Measurements from ENCODE around the gene SPACDR. TPM values are rescaled to one million over a fixed set of nuclear protein-coding genes. Genes with fewer than 3 reads are reported as not detected.

Gene SPACDR
- total and polyA plus RNA-seq, 5 donors from 2014 or later, result 0.32 to 3.7 (median 0.32) TPM; not detected in 2

DNA sequence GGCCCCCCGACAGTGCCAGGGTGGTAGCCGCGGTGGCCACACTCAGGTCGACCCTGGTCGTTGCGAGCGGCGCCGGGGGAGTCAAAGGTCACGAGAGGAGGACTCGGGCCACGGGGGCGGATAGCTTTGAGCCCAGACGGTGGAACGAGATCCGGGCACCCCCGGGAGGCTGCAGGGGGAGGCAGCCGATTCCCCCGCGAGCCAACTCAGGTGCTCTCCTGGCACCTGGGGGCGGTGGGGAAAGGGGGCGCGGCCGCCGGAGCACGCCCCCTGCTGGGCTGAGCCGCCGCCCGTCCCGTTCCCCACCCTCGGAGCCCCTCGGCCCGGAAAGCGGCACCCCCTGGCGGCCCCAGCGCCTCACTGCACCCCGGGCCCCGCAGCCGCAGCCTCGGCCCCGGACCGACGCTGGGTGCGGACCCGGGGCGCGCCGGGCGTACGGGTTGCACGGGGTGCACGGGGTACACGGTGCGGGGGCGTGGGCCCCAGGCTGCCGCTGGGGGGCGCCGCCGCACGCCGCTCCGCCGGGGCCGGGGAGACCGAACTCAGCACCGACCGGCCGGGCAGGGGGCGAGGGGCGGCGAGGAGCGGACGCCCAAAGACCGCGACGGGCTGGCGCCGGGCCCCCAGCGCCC is 19.1 kb upstream of the SPACDR start:
- peak overlapping the region; percentile 82 to 87 (median 87) for H3K27ac Mint-ChIP-seq
- H3K27me3 Mint-ChIP-seq, result peaks cover 10% of the 10 kb centered on the region
- ATAC-seq (ENCODE audit: low read depth in 2 of 2), result peak; percentile 68 to 70
- H3K9me3 Mint-ChIP-seq, result peaks cover 0 to under 1% (median 0%) of the 10 kb centered on the region in 7 donors
- peak overlapping the region; percentile 78 to 88 (median 85) for H3K4me3 Mint-ChIP-seq
- DNase-seq, result peak; percentile 70 to 81 (median 75)
- Histone ChIP-seq H3K36me3 (ENCODE audit: control insufficient read depth, insufficient read depth, low read length) (no peaks in the 10 kb centered on the region), H3K27ac (ENCODE audit: insufficient read depth, low read length, poor library complexity, severe bottlenecking) (no peak overlapping the region), H3K9me3 (ENCODE audit: control insufficient read depth in 2 of 2, low read length in 2 of 2) (no peaks in the 10 kb centered on the region), H3K4me3 (ENCODE audit: low read depth, low read length) (peak overlapping the region; percentile 17), H3K27me3 (ENCODE audit: control insufficient read depth, insufficient read depth, low read length) (no peaks in the 10 kb centered on the region), H3K4me1 (ENCODE audit: control insufficient read depth, insufficient read depth, low read length, poor library complexity, severe bottlenecking) (peaks cover 24% of the 10 kb centered on the region)
- no peaks in the 10 kb centered on the region for H3K36me3 Mint-ChIP-seq
- peaks cover 0 to 30% (median 13%) of the 10 kb centered on the region in 4 donors for H3K4me1 Mint-ChIP-seq

GRCh38 chr7:100482728-100483089 is 18.6 kb upstream of the SPACDR start:
- no peaks in the 10 kb centered on the region for H3K36me3 ChIP-seq (ENCODE audit: control insufficient read depth, insufficient read depth, low read length)
- H3K27me3 ChIP-seq (ENCODE audit: control insufficient read depth, insufficient read depth, low read length), result no peaks in the 10 kb centered on the region
- DNase-seq (no peak), ATAC-seq (ENCODE audit: low read depth in 2 of 2) (no peak)
- Mint-ChIP-seq H3K27me3 (peaks cover 12% of the 10 kb centered on the region), H3K9me3 (peaks cover 0 to 2% (median 0%) of the 10 kb centered on the region in 7 donors), H3K36me3 (no peaks in the 10 kb centered on the region), H3K4me3 (peak overlapping the region; percentile 78 to 88 (median 85)), H3K4me1 (peaks cover 0 to 30% (median 13%) of the 10 kb centered on the region in 4 donors), H3K27ac (peak overlapping the region; percentile 82 to 87 (median 87))
- H3K27ac ChIP-seq (ENCODE audit: insufficient read depth, low read length, poor library complexity, severe bottlenecking), result no peak overlapping the region
- H3K4me1 ChIP-seq (ENCODE audit: control insufficient read depth, insufficient read depth, low read length, poor library complexity, severe bottlenecking), result peaks cover 28% of the 10 kb centered on the region
- peak overlapping the region; percentile 17 for H3K4me3 ChIP-seq (ENCODE audit: low read depth, low read length)
- H3K9me3 ChIP-seq (ENCODE audit: control insufficient read depth in 2 of 2, low read length in 2 of 2), result no peaks in the 10 kb centered on the region

- H3K36me3 ChIP-seq (ENCODE audit: control insufficient read depth, insufficient read depth, low read length), result no peaks in the 10 kb centered on the region
- H3K27ac ChIP-seq (ENCODE audit: insufficient read depth, low read length, poor library complexity, severe bottlenecking), result no peak overlapping the region
- peaks cover 0 to 2% (median 0%) of the 10 kb centered on the region in 7 donors for H3K9me3 Mint-ChIP-seq
- H3K27me3 Mint-ChIP-seq, result peaks cover 8% of the 10 kb centered on the region
- H3K4me3 ChIP-seq (ENCODE audit: low read depth, low read length), result no peak overlapping the region
- H3K4me1 Mint-ChIP-seq, result peaks cover 0 to 37% (median 15%) of the 10 kb centered on the region in 4 donors
- DNase-seq (no peak), ATAC-seq (ENCODE audit: low read depth in 2 of 2) (no peak)
- peaks cover 4% of the 10 kb centered on the region for H3K36me3 Mint-ChIP-seq
- peak overlapping the region in 1 of 3 donors; percentile 80 for H3K27ac Mint-ChIP-seq
- H3K9me3 ChIP-seq (ENCODE audit: control insufficient read depth in 2 of 2, low read length in 2 of 2), result no peaks in the 10 kb centered on the region
- H3K4me1 ChIP-seq (ENCODE audit: control insufficient read depth, insufficient read depth, low read length, poor library complexity, severe bottlenecking), result peaks cover 40% of the 10 kb centered on the region
- no peaks in the 10 kb centered on the region for H3K27me3 ChIP-seq (ENCODE audit: control insufficient read depth, insufficient read depth, low read length)
- H3K4me3 Mint-ChIP-seq, result peak overlapping the region; percentile 56 to 92 (median 71)
These were observed 17.4 kb upstream of the SPACDR start for GRCh38 chr7:100481466-100481865.

DNA sequence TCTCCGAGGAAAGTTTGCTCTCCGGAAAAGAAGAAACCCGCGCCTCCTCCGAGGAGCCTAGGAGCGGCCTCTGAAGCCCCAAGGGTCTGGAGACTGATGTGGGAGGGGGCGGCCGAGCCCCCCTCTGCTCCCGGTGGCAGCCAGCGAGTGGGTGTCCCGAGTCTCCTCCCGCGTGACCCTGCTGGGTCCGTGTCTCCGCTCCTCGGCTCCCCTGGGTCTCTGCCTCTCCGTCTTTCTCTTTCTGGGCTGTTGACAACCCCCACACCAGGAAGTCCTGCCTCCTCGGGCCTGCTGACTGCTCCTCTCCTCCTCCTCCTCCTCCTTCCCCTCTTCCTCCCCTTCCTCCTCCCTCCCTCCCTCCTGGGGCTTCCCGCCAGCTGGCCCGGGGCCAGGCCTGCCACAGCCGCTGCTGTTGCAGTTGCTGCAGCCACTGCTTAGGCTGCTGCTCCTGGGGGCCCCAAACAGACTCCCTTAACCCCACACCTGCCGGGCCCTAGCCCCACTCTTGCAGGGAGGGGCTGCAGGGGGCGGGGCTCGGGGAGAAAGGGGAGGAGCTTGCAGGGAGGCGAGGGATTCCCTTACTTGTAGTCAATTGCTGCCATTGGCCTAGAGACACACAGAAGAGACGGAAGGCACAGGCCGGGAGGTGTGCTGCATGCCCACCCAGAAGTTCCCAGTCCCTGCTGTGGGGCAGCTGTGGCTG is 15.0 kb upstream of the SPACDR start, which contains the start of gene TSC22D4:
TSS of gene TSC22D4 (minus strand) at position 257 of the 703 bp plus-strand sequence. CDS start 1,176 bp downstream, outside the sequence.
- Mint-ChIP-seq H3K36me3 (peaks cover 8% of the 10 kb centered on the region), H3K9me3 (peaks cover 0 to 2% (median 0%) of the 10 kb centered on the region in 7 donors), H3K27me3 (peaks cover 8% of the 10 kb centered on the region), H3K4me3 (peak within 1 kb of the TSS; percentile 92 to 96 (median 96)), H3K4me1 (peaks cover 0 to 51% (median 26%) of the 10 kb centered on the region in 4 donors), H3K27ac (peak within 1 kb of the TSS; percentile 85 to 86 (median 86))
- no peaks in the 10 kb centered on the region for H3K27me3 ChIP-seq (ENCODE audit: control insufficient read depth, insufficient read depth, low read length)
- peaks cover 61% of the 10 kb centered on the region for H3K4me1 ChIP-seq (ENCODE audit: control insufficient read depth, insufficient read depth, low read length, poor library complexity, severe bottlenecking)
- peak within 1 kb of the TSS; percentile 79 for H3K27ac ChIP-seq (ENCODE audit: insufficient read depth, low read length, poor library complexity, severe bottlenecking)
- ATAC-seq (ENCODE audit: low read depth in 2 of 2) (peak; percentile 77 to 78), DNase-seq (peak; percentile 86 to 93 (median 90))
- H3K9me3 ChIP-seq (ENCODE audit: control insufficient read depth in 2 of 2, low read length in 2 of 2), result no peaks in the 10 kb centered on the region
- peaks cover 9% of the 10 kb centered on the region for H3K36me3 ChIP-seq (ENCODE audit: control insufficient read depth, insufficient read depth, low read length)
- peak within 1 kb of the TSS; percentile 86 for H3K4me3 ChIP-seq (ENCODE audit: low read depth, low read length)

DNA sequence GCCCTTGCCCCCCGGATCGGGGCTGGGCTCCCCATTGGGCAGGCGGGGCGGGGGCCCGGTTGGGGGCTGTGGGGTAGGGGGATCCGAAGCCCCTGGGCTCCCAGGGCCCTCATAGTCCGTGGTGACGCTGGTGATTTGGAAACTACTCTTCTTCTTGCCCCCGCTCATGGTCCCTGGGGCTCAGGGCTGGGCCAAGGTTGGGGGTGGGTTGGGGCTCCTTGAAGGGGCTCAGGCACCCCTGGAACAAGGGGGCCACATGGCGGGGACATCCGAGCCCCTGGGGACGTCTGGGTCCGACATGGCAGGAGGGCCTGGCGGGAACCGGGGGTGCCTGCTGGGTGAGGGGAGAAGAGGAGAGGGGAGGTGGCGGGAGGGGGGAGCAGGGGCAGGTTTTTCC is 13.8 kb upstream of the SPACDR start:
- peak overlapping the region; percentile 92 to 97 (median 96) for H3K4me3 Mint-ChIP-seq
- H3K27me3 Mint-ChIP-seq, result peaks cover 8% of the 10 kb centered on the region
- H3K27me3 ChIP-seq (ENCODE audit: control insufficient read depth, insufficient read depth, low read length), result no peaks in the 10 kb centered on the region
- H3K9me3 ChIP-seq (ENCODE audit: control insufficient read depth in 2 of 2, low read length in 2 of 2), result no peaks in the 10 kb centered on the region
- H3K36me3 ChIP-seq (ENCODE audit: control insufficient read depth, insufficient read depth, low read length), result peaks cover 17% of the 10 kb centered on the region
- peak overlapping the region; percentile 79 for H3K27ac ChIP-seq (ENCODE audit: insufficient read depth, low read length, poor library complexity, severe bottlenecking)
- peak overlapping the region in 2 of 3 donors; percentile 82 to 86 for H3K27ac Mint-ChIP-seq
- DNase-seq, result no peak
- H3K4me3 ChIP-seq (ENCODE audit: low read depth, low read length), result peak overlapping the region; percentile 86
- peaks cover 0 to 2% (median 0%) of the 10 kb centered on the region in 7 donors for H3K9me3 Mint-ChIP-seq
- H3K36me3 Mint-ChIP-seq, result peaks cover 8% of the 10 kb centered on the region
- ATAC-seq (ENCODE audit: low read depth in 2 of 2), result no peak
- H3K4me1 Mint-ChIP-seq, result peaks cover 0 to 61% (median 34%) of the 10 kb centered on the region in 4 donors
- H3K4me1 ChIP-seq (ENCODE audit: control insufficient read depth, insufficient read depth, low read length, poor library complexity, severe bottlenecking), result peaks cover 65% of the 10 kb centered on the region

GRCh38 chr7:100476903-100477870 is 13.1 kb upstream of the SPACDR start:
- no peak for ATAC-seq (ENCODE audit: low read depth in 2 of 2)
- H3K27ac Mint-ChIP-seq, result peak overlapping the region; percentile 95 to 97 (median 95)
- peaks cover 0 to 58% (median 32%) of the 10 kb centered on the region in 4 donors for H3K4me1 Mint-ChIP-seq
- no peaks in the 10 kb centered on the region for H3K9me3 ChIP-seq (ENCODE audit: control insufficient read depth in 2 of 2, low read length in 2 of 2)
- peaks cover 8% of the 10 kb centered on the region for H3K36me3 Mint-ChIP-seq
- peaks cover 0 to 2% (median 0%) of the 10 kb centered on the region in 7 donors for H3K9me3 Mint-ChIP-seq
- no peaks in the 10 kb centered on the region for H3K27me3 ChIP-seq (ENCODE audit: control insufficient read depth, insufficient read depth, low read length)
- H3K4me3 ChIP-seq (ENCODE audit: low read depth, low read length), result peak overlapping the region; percentile 66
- peak overlapping the region; percentile 92 to 97 (median 94) for H3K4me3 Mint-ChIP-seq
- H3K27ac ChIP-seq (ENCODE audit: insufficient read depth, low read length, poor library complexity, severe bottlenecking), result peak overlapping the region; percentile 79
- peaks cover 8% of the 10 kb centered on the region for H3K27me3 Mint-ChIP-seq
- H3K36me3 ChIP-seq (ENCODE audit: control insufficient read depth, insufficient read depth, low read length), result peaks cover 20% of the 10 kb centered on the region
- peaks cover 63% of the 10 kb centered on the region for H3K4me1 ChIP-seq (ENCODE audit: control insufficient read depth, insufficient read depth, low read length, poor library complexity, severe bottlenecking)
- peak in 1 of 3 donors; percentile 40 for DNase-seq
